HPDE6-E6E7 (cell line): ENCODE data around the gene CDC42EP3.

Experiments
- DNase-seq: peaks from one replicate; pipeline ENCODE4 v3.0.0; 2011; ENCODE audit warnings: missing footprints; ENCODE audit errors: extremely low spot score

The CDC42EP3 gene

GRCh38 chr2:37637190-37637860 lies 34.1 kb downstream of the CDC42EP3 start:
- no peak for DNase-seq

- DNase-seq: no peak
These were observed 34.9 kb downstream of the CDC42EP3 start for GRCh38 chr2:37636381-37637066.

- peak; percentile 48 for DNase-seq
These were observed 35.7 kb downstream of the CDC42EP3 start for GRCh38 chr2:37635504-37636380.

- DNase-seq: no peak
These were observed 36.4 kb downstream of the CDC42EP3 start for GRCh38 chr2:37634914-37635503.

- no peak for DNase-seq
These were observed 37.6 kb downstream of the CDC42EP3 start for GRCh38 chr2:37633845-37634244.

- DNase-seq: no peak
These were observed 38.2 kb downstream of the CDC42EP3 start for GRCh38 chr2:37633234-37633633.

- no peak for DNase-seq
These were observed 39.1 kb downstream of the CDC42EP3 start for GRCh38 chr2:37632310-37632709.

- DNase-seq: no peak
These were observed 39.7 kb downstream of the CDC42EP3 start for GRCh38 chr2:37631698-37632097.

- no peak for DNase-seq
These were observed 40.1 kb downstream of the CDC42EP3 start for GRCh38 chr2:37631292-37631691.

- DNase-seq: no peak
These were observed 40.7 kb downstream of the CDC42EP3 start for GRCh38 chr2:37630776-37631175.

- no peak for DNase-seq
These were observed 41.1 kb downstream of the CDC42EP3 start for GRCh38 chr2:37630301-37630700.

- peak; percentile 58 for DNase-seq
These were observed 41.9 kb downstream of the CDC42EP3 start for GRCh38 chr2:37629529-37629928.

- DNase-seq: no peak
These were observed 43.7 kb downstream of the CDC42EP3 start for GRCh38 chr2:37627710-37628109.

- no peak for DNase-seq
These were observed 45.5 kb downstream of the CDC42EP3 start for GRCh38 chr2:37625796-37626571.

GRCh38 chr2:37625156-37625555 lies 46.3 kb downstream of the CDC42EP3 start:
- DNase-seq: peak; percentile 49

- peak; percentile 62 for DNase-seq
These were observed 47.2 kb downstream of the CDC42EP3 start for GRCh38 chr2:37623971-37624900.

GRCh38 chr2:37623406-37623805 lies 48.0 kb downstream of the CDC42EP3 start:
- DNase-seq: no peak

- no peak for DNase-seq
These were observed 48.9 kb downstream of the CDC42EP3 start for GRCh38 chr2:37622450-37623100.

- no peak for DNase-seq
These were observed 50.2 kb downstream of the CDC42EP3 start for GRCh38 chr2:37621199-37621598.

GRCh38 chr2:37619959-37620300 lies 51.5 kb downstream of the CDC42EP3 start:
- DNase-seq: no peak
